ENCODE data around the gene LYZ. TPM values are rescaled to one million over a fixed set of nuclear protein-coding genes. Genes with fewer than 3 reads are reported as not detected.

The LYZ gene
- total RNA-seq, 1 experiment from 2014 or later, result 1.3 TPM

GRCh38 chr12:69332815-69333358 is 15.3 kb upstream of the LYZ start:
- Histone ChIP-seq H3K27me3 (ENCODE audit: insufficient read depth, low read length) (peaks cover 11% of the 10 kb centered on the region; the same call in 1 of the 2 replicates), H3K36me3 (ENCODE audit: control insufficient read depth in 1 of 2, insufficient read depth in 2 of 2, low read length in 2 of 2) (no peaks in the 10 kb centered on the region), H3K9ac (ENCODE audit: low read length) (no peak overlapping the region), H3K4me3 (replicated peaks in 1 of 2; ENCODE audit: low read depth in 1 of 2, low read length in 2 of 2) (no peak overlapping the region), H2AFZ (ENCODE audit: low read depth, low read length, poor library complexity, severe bottlenecking) (no peak overlapping the region), H3K4me2 (ENCODE audit: low read length) (no peak overlapping the region), H3K27ac (ENCODE audit: low read depth, low read length) (no peak overlapping the region), H3K4me1 (ENCODE audit: control insufficient read depth in 1 of 2, insufficient read depth in 2 of 2, low read length in 2 of 2) (no peaks in the 10 kb centered on the region), H4K20me1 (ENCODE audit: insufficient read depth) (no peaks in the 10 kb centered on the region), H3K79me2 (ENCODE audit: insufficient read depth, low read length) (no peaks in the 10 kb centered on the region), H3K9me2 (ENCODE audit: insufficient read depth) (no peaks in the 10 kb centered on the region), H3K9me3 (ENCODE audit: control insufficient read depth in 1 of 2, insufficient read depth in 1 of 2, low read depth in 1 of 2, low read length in 2 of 2) (no peaks in the 10 kb centered on the region)
- ATAC-seq, result no peak
- POLR2A ChIA-PET, result no interaction called here
- CTCF ChIA-PET, result no interaction called here
- no TSS peak for BruUV-seq (replicated peaks)
- DNase-seq (ENCODE audit: low read depth, low spot score), result no peak
- no peak for TF ChIP-seq ATF3 (IDR thresholded peaks at IDR 0.05)
- no peak for TF ChIP-seq CTCF (IDR thresholded peaks at IDR 0.05 in 2 of 3, conservative IDR thresholded peaks at IDR 0.05 in 1 of 3; ENCODE audit: borderline replicate concordance in 1 of 3, insufficient read depth in 1 of 3, low read depth in 2 of 3, low read length in 2 of 3)
- TF ChIP-seq SP1 (IDR thresholded peaks at IDR 0.05; ENCODE audit: low read depth), result no peak
- TF ChIP-seq CEBPB (IDR thresholded peaks at IDR 0.05; ENCODE audit: low read depth), result no peak
- TF ChIP-seq EGR1 (IDR thresholded peaks at IDR 0.05; ENCODE audit: low read depth), result no peak
- TF ChIP-seq REST (IDR thresholded peaks at IDR 0.05; ENCODE audit: low read depth), result no peak
- TF ChIP-seq EZH2phosphoT487 (IDR thresholded peaks at IDR 0.05; ENCODE audit: borderline replicate concordance), result no peak
- TF ChIP-seq CBX3 (IDR thresholded peaks at IDR 0.05; ENCODE audit: low read depth), result no peak
- TF ChIP-seq SRF (IDR thresholded peaks at IDR 0.05; ENCODE audit: low read depth), result no peak
- TF ChIP-seq EZH2 (IDR thresholded peaks at IDR 0.05), result no peak
- no peak for TF ChIP-seq YY1 (IDR thresholded peaks at IDR 0.05; ENCODE audit: extremely low read depth, insufficient replicate concordance, low read depth, low read length)
- no peak for TF ChIP-seq TCF7L2 (IDR thresholded peaks at IDR 0.05; ENCODE audit: borderline replicate concordance, extremely low read depth, insufficient read depth, insufficient read length)
- intact Hi-C loops (cut with micrococcal nuclease), result no loop called here
- RAD21 ChIA-PET (ENCODE audit: low non-redundant PET in 1 of 2, low total read pairs in 2 of 2, uncharacterized antibody in 2 of 2, unreplicated experiment in 2 of 2), result no interaction called here
